CD4-positive, alpha-beta T cell treated with Interleukin-4 for 1 hour (primary cell): ENCODE results near the gene PRRT1B.
"Not testable (repeated sequence)": the region's sequence is repeated elsewhere in the genome, so short reads cannot be mapped to it uniquely, and the experiment has no call there.

ENCODE experiments used
- DNase-seq, 2 donors: peaks; one replicate each; pipeline ENCODE4 v3.0.0-alpha.2; 2020 to 2022

Gene PRRT1B

DNA sequence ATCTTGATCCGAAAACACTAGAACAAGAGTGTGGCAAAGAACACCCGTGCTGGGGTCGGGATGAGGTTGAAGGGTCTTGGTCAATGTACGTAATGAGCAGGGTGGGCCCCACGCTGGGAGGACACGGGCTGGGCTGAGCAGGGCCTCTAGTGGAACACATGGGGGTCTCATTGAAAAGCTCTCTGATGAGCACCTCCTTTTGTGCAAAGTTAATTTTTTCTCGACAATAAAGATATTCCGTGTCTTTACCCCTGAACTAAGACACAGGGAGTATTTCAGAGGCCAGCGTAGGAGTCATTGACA lies 22.3 kb upstream of the PRRT1B start:
- DNase-seq: no peak

DNA sequence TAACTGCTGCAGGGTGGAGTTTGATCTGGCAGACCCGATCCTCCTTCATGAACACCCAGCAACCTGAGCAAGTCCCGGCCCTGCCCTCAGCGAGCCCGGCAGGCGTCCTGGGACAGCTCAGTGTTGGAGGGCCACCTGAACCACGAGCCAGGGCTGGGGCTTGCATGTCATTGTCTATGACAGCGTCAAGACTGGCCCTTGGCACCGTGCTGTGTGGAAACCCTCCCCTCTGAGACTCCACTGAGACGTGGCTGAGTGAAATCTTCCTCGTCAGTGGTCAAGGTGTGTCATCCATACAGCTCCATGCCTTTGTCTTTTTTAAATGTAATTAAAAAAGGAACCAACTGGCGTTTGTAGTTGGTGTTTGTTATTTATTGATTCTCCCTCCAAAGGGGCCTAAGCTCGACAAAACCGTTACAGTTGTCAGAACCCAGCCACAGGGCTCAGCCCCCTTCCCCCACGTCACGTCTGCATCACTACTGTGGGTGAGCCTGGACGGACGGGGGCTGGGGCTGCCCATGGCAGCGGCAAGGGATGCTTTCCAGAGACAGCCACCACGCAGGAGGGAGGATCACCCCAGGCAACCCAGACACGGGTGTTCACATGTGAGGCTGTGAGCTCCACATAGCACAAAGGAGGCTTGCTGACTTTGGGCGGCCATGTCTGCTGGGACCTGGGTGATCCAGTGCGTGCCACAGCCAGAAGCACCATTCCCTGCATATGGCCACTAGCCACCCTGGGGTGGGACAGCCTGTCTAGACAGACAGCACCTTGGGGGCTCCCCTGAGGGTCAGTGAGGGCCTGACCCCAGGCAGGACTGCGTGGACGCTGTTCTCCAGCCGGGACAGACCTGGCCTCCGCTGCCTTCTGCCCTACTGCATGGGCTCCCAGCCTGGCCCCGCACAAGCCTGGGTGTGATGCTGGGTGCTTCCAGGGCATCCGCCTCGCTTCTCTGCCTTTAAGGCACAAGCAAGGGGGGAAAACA lies 21.6 kb upstream of the PRRT1B start:
- no peak for DNase-seq

DNA sequence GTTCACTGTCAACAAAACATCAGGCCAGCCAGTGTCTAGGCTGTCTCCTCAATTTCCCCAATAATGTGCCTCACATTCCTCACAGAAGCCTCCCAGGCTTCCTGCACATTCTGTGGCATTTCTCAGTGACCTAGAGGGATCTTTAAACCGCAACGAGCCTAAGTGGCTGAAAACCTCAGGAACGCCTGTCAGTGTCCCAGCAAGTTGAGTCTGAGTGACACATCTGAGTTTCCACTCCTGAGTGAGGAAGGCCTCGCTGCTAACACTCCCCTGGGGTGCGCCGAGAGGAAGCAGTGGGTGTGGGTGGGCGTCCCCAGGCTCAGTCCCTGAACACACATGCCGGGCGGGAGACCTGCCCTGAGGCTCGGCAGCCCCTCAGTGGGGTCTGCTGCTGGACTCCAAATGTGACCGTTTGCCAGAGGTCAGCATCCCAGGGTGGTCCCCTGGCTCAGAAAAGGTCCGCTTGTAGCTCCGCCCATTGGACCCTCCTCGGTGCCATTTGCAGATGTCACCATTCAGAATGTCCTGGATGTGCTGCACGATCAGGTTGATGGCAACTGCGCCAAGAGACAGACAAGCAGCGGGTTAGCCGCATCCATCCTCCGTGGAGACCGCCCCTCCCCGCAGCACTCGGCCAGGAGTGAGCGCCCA lies 20.5 kb upstream of the PRRT1B start:
- no peak for DNase-seq

DNA sequence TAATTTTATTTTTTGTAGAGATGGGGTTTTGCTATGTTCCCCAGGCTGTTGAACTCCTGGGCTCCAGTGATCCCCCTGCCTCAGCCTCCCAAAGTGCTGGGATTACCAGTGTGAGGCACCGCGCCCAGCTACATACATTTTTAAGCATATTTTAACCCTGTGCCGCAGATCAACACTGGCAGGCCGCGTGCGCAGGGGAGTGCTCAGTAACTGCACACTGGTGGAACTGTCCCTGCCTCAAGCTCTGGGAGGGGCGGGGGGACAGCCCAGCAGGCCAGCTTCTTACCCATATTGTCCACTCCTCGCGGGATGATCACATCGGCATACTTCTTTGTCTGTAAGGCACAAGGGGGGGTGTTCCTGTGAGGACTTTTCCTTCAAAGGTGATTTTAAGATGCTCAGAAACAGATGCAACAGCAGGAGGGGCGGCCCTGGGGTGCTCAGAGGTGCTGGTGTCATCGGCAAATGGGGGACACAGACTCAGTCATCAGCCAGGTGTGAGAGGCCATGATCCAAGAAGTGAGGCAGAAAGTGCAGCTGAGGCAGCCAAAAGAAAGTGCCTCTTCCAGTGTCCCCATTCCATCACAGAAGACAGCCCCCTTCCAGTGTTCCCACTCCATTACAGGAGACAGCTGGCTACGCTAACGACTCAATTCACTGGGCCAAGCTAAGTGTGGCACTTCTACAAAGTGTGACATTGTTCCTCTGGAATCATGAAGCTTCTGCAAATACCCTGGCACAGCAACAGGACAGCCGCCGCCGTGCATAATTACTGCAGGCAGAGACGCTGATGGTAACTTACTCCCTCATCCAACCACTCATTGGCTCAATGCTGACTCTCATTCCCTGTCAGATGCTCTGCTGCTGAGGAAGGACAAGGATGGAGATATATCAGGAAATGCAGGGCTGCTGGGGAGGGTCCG lies 19.4 kb upstream of the PRRT1B start:
- no peak for DNase-seq

DNA sequence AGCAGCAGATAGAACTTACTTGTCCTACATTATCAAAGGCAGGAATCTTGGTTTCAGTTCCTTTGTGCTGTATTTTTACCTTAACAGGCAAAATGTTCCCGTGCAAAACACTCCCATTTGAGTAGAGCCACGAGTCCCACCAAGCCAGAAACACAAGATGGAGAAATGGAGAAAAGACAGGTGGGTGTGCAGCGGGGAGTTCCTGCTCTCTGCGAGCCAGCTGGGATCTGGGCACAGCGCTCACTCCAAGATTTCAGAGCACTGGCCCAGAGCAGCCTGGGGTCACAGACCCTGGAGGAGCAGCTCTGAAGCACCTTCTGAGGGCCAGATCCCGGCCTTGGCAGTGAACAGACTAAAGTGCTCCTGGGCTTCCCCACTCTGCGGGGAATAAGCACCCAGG lies 17.1 kb upstream of the PRRT1B start:
- no peak for DNase-seq

DNA sequence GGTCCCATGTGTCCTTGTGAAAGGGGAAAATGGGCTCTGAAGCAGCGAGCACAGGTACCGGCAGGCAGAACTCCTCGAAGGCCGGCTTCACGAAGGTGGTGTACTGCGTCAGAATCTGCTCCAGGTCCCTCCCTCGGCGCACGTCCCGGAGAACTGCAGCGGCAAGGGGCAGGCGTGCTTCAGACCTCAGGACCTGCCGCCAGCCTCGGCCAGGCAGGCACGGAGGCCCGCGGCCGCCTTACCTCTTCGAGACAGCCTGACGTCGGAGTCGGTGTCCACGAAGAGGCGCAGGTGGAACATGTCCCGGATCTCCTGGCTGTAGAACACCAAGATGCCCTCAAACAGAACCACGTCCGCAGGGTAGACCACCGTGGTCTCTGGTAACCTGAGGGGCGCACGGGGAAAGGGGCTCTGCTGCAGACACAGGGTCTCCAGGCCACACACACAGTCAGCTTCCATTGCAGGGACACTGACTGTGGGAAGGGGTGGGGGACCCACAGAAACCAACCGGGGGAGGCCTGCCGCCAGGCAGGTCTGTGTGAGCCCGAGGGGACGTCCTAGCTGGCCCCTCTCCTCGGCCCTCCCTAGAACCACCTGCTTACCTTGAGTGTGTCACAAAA lies 16.3 kb upstream of the PRRT1B start:
- no peak for DNase-seq

DNA sequence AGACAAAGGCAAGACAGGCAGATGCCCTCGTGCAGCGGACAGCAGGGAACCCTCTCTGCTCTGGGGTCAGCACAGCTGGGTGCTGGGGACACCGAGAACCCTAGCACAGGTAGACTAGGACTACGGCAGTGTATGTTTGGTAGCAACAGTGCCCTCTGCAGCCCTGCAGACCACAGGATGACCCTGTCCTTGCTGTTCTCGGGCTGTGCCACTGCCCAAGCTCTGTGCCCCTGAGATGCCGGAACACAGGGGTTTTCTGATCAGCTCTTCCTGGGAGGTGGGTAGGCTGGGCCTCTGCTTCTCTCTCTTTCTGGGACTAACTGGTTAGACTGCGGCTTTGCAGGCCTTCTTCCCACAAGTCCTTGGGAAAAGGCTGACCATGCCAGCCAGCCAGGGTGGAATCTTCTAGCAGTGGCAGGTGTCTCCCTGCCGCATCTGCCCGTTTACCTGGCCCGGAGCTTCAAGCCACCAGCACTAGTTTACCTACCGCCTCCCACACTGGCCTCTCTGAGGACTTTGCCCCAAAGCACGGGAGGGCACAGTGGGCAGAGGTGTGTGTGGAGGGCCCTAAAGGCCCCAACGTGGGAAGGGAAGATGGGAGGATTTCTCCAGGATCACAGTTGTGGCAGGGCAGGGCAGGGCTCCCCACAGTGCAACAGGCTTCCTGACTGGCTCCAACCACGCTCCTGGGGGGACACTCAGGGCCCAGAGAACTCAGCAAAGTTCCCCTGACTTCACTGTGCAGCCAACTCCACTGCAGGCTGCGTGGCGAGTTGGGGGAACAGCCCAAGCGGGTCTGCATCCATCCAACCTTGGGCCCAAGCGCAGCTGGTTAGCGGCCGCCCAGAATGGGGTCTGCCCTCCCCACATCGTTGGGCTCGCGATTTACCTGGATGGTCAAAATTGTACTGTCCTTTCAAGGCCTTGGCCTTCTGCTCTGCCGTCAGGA lies 15.5 kb upstream of the PRRT1B start:
- DNase-seq: no peak

DNA sequence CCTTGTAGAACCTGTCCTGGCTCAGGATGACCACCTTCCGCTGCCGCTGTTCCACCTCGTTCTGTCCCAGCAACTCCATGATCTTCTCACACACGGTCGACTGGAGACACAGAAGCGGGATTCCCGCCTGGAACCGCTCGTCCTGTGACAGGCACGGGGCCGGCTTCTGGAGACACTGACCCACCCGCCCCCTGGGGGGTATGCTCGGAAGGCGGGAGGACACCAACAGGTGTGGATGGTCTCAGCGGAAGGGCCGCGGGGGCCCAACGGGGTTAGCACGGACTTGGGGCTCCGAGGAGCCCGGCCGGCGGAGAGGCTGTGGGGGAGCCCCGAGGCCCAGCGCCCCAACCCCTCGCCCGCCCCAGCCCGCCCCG lies 14.8 kb upstream of the PRRT1B start:
- no peak for DNase-seq

DNA sequence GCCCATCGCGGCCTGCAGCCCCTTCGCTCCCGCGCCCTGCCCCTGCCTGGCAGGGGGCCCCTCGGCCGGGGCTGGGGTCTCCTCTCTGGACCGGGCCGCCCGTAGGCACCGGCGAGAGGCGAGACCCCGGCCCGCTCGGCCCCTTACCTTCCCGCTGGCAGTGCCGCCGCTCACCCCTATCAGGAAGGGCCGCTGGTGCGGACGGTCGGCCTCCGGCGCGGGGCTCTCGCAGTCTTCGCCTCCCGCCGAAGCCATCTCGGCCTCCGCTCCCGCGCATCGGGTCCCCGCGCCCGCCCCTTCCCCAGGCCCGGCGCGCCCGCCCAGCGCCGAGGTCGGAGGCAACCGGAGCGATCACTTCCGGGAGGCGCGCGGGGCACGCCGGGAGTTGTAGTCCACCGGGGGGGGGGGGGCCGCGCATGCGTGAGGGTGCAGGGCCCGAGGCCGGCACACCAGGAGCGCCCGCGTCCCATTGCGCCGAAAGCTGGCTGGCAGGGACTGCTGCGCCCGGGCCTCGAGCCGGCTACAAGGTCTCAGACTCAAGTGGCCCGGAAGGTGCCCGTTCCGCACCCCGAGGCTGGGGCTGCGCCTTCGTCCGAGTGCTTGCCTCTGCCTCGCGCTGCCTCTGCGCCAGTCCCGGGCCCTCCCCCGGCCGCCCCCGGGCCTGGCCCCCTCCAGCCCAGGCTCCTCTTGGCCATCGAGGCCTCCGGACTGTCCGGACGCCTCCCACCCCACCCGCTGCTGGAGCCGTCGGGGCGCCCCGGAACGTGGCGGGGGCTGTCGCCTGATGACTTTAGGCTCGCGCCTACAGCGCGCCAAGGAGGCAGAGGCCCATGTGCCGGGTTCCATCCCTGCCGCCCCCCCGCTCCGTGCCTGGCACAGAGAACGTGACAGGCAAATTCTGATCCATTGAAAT lies 14.1 kb upstream of the PRRT1B start, which contains the start of gene UCK1:
UCK1 (minus strand) TSS at position 344 of the 913 bp plus-strand sequence; CDS start at position 255, 89 bp downstream.
- peak; percentile 73 to 77 for DNase-seq

DNA sequence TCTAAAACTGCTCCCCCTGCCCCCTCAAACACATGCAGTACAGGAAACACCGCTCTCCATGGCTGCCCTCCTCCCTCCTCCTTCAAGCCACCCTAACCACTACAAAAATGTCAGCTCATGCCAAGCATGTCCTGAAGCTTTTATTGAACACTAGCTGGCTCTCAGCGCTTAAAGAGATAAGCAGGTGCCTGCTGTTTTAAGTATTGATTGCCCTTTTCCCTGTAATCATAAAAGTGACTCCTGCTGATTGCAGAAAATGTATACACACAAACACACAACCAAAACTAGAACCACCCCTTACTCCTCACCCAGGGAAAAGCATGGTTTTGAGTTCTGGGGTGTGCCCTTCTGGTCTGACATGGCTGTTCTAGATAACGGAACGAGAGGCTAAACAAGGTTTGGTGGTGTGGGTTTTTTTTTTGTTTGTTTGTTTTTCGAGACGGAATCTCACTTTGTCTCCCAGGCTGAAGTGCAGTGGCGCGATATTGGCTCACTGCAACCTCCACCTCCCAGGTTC lies 10.5 kb upstream of the PRRT1B start:
- peak in 1 of 2 donors; percentile 28 for DNase-seq

DNA sequence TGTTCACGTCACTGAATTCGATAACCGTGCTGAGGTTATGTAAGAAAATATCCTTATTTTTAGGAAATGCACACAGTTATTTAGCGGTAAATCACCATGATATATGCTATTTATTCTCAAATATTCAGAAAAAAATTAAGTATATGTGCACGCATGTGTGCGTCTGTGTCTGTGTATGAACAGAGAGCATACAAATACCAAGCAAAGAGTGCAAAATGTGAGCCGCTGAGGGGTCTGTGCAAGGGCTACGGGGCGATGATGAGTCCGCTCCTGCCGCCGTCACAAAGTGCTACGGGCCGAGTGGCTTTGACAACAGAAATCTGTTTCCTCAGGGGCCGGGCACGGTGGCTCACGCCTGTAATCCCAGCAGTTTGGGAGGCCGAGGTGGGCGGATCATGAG lies 7.4 kb upstream of the PRRT1B start:
- no peak for DNase-seq

DNA sequence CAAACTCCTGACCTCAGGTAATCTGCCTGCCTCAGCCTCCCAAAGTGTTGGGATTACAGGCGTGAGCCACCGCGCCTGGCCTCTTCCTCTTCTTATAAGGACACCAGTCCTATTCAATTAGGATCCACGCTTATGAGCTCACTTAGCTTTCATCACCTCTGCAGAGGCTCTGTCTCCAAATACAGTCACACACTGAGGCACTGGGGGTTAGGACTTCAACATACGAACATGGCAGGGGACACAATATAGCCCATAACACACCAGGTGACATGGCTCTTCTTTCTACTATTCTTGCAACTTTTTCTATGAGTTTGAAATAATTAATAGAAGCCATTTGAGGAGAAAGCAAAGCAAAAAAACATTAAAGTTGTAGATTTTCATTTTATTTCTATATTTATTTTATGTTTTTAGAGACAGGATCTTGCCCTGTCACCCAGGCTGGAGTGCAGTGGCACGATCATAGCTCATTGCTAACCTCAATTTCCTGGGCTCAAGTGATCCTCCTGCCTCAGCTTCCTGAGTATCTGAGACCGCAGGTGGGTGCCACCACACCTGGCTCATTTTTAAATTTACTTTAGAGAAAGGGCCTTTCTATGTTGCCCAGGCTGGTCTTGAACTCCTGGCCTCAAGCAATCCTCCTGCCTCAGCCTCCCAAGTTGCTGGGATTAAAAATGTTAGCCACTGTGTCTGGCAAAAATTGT lies 6.0 kb upstream of the PRRT1B start:
- peak; percentile 25 to 51 for DNase-seq

DNA sequence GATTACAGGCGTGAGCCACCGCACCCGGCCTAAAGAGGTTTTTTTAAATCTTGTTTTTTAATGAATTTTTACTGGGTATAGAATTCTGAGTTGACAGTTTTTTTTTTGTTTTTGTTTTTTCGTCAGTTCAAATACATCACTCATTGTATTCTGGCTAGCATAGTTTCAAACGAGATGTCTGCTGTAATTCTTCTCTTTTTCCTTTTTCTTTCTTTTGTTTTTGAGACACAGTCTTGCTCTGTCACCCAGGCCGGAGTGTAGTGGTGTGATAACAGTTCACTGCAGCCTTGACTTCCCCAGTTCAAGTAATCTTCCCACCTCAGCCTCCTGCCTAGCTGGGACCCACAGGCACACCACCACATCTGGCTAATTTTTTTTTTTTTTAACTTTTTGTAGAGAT lies 2.2 kb upstream of the PRRT1B start:
- DNase-seq: no peak

DNA sequence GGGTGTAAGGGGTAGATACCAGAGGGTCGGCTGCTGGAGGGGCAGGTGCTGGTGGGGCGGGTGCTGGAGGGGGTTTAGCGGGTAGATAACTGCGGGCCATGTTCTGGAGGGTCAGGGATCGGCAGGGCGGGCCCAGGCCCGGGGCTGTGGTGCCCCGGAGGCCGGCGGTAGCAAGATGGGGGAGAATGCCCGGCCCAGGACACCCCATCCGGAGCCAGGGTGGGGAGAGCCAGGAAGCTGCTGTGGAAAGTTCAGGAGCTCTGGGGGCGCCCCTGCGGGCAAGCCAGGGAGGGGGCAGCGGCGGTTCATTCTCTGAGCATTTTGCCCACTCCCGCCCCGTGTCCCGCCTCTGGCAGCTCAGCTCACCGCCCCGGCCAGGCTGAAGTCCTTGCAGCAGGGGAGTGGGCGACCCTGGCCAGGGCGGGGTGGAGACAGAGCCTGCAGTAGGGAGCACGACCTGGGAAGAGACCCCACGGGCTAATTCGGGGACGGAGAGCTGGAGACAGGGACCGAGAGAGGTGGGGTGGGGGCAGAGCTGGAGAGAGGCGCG lies 538 bp downstream of the PRRT1B start:
- DNase-seq: no peak

DNA sequence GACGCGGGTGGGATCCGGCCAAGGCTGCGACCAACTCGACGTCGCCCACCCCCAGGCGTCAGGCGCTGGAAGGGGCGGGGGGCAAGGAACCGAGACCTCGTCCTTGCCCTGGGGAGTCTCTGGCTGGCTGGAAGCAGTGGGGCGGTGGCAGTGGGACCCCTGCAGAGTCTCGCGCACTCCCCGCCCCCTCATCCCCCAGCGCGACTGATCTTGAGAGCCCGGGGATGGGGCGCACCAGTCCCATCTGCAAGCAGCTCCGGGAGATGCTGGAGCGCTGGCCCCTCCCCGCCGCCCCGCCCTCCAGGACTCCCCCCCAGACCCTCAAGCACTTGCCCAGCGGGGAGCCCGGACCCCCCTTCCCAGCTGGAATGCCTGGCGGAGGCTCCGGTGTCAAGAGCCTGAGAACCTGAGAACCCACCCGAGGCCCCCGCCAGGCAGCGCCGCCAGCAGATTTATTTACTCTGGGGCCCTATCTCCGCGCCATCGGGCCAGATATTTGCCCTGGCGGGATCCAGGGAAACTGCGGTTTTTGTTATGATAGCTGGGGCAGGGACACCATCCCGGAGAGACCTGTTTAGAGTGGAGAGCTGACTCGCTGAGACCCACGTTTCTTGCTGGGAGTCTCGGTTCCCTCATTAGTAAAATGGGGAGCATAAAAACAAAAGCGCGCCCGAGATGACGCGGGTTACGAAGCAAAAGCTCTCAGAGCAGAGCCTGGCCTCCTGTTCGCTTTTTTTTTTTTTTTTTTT lies 1.2 kb downstream of the PRRT1B start:
- DNase-seq: no peak

DNA sequence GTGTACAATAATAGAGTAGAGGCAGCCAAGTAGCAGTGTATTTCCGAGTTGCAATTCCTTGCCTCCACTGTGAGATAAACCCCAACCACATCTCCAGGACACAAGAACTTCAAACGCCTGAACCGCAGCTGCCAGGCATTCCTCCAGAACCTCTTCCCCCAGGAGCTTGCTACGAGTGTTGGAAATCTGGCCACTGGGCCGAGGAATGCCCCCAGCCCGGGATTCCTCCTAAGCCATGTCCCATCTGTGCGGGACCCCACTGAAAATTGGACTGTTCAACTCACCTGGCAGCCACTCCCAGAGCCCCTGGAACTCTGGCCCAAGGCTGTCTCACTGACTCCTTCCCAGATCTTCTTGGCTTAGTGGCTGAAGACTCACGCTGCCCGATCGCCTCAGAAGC lies 3.9 kb downstream of the PRRT1B start:
- not testable (repeated sequence) for DNase-seq

DNA sequence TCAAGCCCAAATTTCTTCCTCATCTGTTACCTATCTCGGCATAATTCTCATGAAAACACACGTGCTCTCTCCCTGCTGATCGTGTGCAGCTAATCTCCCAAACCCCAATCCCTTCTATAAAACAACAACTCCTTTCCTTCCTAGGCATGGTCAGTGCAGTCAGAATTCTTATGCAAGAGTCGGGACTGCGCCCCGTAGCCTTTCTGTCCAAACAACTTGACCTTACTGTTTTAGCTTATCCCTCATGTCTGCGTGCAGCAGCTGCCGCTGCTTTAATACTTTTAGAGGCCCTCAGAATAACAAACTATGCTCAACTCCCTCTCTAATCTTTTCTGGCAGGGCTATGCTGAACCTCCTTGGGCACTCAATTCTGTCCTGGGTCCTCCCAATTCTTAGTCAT lies 5.1 kb downstream of the PRRT1B start:
- not testable (repeated sequence) for DNase-seq

DNA sequence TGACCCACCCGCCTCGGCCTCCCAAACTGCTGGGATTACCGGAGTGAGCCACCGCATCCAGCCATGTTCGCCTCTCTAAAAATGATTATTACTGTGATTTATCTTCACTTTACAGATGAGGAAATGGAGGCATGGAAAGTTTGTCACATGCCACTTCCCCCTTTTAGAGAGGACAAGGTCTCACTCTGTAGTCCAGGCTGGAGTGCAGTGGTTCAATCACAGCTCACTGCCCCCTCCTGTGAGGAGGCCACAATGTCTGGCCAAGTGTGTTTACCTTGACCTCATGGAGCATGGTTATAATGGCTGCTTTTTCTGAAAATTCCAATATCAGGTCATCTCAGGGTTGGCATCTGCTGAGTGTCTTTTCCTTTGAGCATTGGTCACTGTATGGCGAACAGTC lies 6.7 kb downstream of the PRRT1B start:
- DNase-seq: no peak
